MM.1S (cell line): Measurements from ENCODE around the gene DSE.

ENCODE experiments used
- EZH2 ChIP-seq: fragments of 300-600 bp; sonication (generic); optimal IDR thresholded peaks from 2 replicates; pipeline ENCODE3; 2017; ENCODE audit warnings: low read depth, mild to moderate bottlenecking, antibody characterized with exemption, low read length, mixed read lengths
- EZH2phosphoT487 ChIP-seq: fragments of 300-600 bp; sonication (generic); IDR thresholded peaks from 2 replicates; pipeline ENCODE4 v1.6.1; 2018; ENCODE audit warnings: antibody characterized with exemption, low read length
- TF ChIP-seq, protein P1 (sequence below): fragments of 300-600 bp; sonication (generic); IDR thresholded peaks from 2 replicates; pipeline ENCODE4 v1.5.1; 2016; ENCODE audit warnings: antibody characterized with exemption, low read length, mixed read lengths

GRCh38 chr6:116400328-116400727, 29.6 kb downstream of the DSE start:
- TF ChIP-seq, protein P1, sequence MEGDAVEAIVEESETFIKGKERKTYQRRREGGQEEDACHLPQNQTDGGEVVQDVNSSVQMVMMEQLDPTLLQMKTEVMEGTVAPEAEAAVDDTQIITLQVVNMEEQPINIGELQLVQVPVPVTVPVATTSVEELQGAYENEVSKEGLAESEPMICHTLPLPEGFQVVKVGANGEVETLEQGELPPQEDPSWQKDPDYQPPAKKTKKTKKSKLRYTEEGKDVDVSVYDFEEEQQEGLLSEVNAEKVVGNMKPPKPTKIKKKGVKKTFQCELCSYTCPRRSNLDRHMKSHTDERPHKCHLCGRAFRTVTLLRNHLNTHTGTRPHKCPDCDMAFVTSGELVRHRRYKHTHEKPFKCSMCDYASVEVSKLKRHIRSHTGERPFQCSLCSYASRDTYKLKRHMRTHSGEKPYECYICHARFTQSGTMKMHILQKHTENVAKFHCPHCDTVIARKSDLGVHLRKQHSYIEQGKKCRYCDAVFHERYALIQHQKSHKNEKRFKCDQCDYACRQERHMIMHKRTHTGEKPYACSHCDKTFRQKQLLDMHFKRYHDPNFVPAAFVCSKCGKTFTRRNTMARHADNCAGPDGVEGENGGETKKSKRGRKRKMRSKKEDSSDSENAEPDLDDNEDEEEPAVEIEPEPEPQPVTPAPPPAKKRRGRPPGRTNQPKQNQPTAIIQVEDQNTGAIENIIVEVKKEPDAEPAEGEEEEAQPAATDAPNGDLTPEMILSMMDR = no peak
- TF ChIP-seq EZH2phosphoT487 (no peak), EZH2 (no peak)
